GM19463 (cell line): ENCODE results near the gene TRIM62.
"Not testable (repeated sequence)": the region's sequence is repeated elsewhere in the genome, so short reads cannot be mapped to it uniquely, and the experiment has no call there.

Experiments used
- ATAC-seq: cut with Tn5 transposase; IDR thresholded peaks from one replicate; pipeline ENCODE4 v1.9.1; 2021; ENCODE audit warnings: mild to moderate bottlenecking, moderate library complexity; ENCODE audit not compliant: unreplicated experiment

Gene TRIM62

DNA sequence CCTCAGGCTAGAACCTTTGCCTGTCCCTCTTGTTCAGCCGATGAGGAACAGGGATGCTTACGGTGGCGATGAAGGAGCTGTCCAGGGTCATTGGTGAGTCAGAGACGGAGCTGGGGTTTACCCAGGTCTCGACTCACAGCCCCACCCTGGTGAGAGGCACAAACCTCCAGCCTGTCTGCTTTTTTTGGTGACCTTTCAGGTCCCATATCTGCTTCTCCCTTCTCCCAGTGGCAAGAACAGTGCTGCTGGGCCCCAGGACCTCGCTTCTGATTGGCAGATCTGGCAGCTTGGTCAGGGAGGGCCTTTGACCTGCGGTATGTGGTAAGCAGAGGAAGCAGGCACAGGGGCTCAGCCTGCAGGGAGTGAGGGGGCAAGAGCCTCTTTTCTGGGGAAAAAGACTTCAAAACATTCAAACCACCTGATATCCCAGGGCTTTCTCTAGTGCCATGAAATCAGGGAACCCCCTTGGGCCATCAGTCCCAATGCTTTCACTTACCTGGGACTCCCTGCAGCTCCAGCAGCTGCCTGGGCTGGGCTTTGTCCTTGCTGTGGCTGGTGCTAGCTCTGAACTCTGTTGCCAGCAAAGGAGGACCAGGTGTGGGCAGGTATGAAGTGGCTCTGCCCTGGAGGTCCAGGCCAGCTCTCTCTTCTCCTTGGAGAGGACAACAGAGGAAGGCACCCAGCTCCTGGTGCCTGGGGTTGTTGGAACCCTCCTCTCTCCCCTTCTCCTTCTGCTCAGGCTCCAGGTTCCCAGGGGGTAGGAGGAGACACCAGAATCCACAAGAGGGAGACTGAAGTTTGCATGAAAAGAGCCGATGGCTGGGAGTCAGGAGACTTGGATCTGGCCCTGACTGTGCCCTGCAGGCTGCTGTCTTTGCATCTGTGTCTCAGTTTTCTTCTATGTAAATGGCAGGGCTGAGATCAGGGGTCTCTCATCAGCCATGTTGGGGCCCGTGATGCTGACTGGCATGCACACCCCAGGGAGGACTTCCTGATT lies 41.4 kb downstream of the TRIM62 start:
- ATAC-seq = no peak

DNA sequence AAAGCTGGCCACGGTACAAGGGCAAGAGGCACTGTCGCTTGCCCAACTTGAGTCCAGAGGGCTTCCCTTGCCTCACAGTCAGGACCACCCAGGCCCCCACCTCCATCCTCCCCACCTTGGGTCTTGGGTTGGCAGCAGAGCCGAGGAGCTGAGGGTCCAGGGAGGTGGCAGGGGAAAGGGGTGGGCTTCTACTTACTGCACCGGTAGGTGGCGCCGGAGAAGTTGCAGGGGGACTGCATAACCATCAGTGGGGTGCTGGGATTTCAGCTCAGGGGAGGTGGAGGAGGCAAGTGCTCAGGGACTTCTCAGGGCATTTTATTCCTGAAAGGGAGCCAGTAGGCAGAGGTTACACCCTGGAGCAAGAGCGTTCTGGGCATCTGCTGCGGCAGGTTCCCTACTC lies 44.0 kb downstream of the TRIM62 start:
- no peak for ATAC-seq

GRCh38 chr1:33136041-33136440 lies 45.8 kb downstream of the TRIM62 start:
- ATAC-seq = not testable (repeated sequence)

DNA sequence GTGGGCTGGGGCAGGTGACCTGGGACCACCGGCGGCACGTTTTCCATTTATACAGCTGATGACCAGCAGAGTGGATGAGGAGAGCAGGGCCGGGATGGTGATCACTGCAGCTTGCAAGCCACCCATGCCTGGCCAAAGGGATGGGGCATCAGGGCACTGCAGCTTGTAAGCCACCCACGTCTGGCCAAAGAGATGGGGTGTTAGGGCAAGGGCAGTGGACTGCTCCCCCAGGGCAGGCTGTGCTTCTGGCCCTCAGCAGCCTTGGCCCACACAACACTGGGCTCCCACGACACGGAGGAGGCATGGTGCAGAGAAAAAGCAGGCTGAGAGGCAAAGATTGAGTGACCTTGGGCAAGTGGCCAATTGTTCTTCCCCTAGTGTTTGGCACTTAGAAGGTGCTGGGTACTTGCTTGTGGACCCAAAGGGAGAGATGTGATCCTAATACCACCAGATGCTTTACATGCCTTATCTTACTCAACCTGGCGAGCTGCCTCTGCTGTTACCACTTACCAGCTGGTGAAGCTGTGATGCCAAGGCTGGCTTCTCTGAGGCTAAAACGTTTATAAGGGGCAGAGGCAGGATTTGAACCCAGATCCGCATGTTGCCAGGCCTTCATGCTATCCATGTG lies 48.3 kb downstream of the TRIM62 start:
- no peak for ATAC-seq

GRCh38 chr1:33132549-33132948 lies 49.3 kb downstream of the TRIM62 start:
- ATAC-seq = no peak

DNA sequence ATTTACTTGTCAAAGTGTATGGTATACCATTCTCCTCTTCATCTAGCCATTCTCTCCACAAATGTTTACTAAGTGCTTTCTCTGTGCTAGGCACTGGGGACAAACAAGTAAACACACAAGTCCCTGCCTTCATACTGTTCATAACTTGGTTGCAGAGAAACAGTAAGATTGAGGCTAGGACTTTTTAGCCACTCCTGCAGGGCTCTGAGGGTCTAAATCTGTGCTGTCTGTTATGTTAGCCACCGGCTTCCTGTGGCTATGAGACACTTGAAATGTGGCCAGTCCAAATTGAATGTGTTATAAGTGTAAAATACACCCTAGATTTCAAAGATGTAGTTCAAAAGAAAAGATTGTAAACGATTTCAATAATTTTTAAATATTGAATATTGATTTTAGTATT lies 50.7 kb downstream of the TRIM62 start:
- ATAC-seq = no peak

GRCh38 chr1:33130297-33130696 lies 51.5 kb downstream of the TRIM62 start:
- no peak for ATAC-seq

GRCh38 chr1:33128781-33129180 lies 53.1 kb downstream of the TRIM62 start:
- ATAC-seq = no peak

DNA sequence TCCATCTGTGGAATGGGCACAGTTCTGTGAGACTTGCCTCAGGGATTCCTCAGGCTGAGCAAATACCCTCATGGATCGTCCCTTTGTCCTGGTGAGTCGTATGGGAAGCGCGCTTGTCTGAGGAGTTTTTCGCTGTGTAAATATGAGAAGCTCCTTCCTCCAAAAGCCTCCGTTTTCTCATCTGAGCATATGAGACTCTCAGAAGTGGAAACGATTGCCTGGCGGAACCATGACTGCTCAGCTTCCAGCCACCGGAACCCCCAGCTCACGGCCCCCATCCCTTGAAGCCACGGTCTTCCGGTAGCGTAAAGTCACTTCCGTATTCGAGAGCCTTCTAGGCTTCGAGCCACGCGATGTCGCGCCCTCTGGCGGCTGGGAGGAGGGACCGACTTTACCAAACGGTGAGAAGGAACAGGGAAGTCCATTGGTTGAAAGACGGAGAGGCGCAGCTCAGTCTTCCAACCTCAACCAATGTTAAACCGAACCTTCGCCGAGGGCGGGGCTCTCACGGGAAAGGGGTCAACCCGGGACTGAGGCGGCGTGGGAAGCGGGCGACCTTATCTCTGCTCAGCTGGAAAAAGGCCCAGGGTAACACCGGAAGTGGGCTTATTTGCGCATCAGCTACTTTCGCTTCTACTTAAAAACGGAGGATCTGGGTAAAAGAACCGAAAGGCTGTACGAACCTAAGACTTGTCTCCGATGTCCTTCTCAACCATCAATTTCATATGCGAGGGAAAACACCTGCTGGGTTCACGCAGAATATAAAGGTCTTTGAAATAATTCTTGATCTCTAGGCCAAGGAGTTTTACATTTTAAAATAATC lies 54.6 kb downstream of the TRIM62 start:
- peak; percentile 92 for ATAC-seq

GRCh38 chr1:33126411-33127000 lies 55.3 kb downstream of the TRIM62 start:
- ATAC-seq = no peak

- not testable (repeated sequence) for ATAC-seq
These were observed 57.2 kb downstream of the TRIM62 start for GRCh38 chr1:33124647-33125046.

GRCh38 chr1:33123266-33123665 lies 58.6 kb downstream of the TRIM62 start:
- no peak for ATAC-seq

DNA sequence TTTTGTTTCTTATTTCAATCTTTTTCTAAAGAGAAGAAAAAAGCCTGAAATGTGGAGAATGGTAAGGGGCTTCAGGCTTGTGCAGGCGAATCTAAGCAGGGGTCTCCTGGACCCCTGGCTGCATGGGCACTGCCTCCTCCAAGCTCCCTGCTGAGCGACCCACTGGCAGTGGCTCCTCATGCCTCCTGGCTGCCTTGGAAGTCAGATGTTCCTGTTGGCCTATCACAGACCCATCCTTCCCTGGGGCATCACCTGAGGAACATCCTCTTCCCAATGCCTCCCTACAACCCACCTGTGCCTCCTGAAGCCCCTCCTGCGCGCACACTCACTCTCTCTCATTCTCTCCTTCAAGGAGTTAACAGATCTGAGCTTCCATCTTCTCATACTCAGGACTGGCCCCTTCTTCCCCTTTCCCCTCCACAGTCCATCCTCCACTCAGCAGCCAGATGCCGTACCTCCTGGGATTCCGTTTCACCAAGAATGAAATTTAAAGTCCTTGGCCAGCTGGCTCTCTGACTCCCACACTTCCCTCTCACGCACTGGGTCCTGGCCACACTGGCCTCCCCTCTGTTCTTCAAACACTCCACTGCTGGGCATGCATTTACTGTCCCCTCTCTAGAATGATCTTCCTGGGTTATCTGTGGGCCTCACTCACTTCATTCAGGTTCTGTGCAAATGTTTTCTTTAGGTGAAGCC lies 59.2 kb downstream of the TRIM62 start:
- ATAC-seq = no peak

GRCh38 chr1:33121728-33122127 lies 60.1 kb downstream of the TRIM62 start:
- ATAC-seq = no peak

DNA sequence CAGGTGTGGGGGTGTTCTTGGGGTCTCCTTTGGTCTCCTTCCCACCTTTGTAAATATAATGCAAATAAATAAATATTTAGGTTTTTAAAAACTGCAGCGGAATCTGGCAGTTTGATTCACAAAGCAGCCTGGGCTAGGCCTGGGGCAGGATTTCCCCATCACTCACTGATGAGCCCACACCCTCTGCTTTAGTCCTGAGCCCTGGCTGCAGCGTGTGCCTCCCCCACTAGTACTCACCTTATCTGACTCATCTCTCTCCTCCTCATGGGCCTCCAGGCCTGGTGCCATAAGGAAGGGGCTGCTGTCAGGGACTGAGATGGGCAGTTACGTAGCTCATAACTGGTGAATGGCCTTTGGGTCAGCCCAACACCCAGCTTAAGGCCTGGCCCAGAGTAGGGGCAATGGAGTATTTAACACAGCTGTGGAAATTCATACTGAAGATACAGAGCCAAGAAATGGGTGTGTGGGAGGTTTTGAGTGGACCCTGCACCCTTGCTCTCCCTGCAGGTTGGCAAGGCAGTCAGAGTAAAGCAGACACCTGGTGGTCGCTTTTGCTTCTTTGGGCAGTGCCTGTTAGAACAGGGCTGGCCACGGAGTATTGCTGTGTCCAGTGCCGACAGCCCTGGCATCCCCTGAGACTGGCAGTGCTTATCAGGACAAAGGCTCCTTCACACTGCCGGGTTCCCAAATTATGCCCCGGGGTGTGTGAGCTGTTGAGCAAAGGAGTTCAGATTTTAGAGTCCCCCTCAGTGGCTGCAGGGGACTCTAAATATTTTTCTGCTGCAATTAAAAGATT lies 61.2 kb downstream of the TRIM62 start:
- ATAC-seq = no peak

DNA sequence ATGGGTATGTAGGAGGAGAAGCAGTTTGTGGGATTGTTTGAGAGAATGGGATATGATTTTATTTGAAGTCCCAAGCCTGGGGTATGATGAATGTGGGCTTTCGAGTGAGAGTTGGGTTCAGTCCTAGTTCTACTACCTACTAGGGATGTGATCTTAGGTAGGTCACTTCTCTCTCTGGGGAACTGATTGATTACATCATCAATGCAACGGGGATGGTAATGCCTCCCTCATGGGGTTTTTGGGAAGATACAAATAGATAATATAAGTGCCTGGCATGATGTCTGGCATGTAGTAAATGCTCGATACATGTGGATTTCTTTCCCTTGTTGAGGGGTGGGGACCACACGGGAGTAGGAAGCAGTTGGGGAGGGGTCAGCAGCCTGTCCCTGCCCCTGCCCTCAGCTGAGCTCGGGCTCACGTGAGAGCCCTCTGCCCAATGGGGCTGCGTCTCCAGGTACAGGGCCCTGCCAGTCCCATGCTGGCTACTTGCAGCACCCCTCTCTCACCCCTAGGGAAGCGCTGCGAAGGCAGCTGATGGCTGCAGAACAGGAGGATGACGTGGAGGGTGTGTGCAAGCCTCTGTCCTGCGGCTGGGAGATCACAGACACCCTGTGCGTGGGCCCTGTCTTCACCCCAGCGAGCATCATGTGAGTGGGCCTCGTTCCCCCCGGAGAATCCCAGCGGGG lies 62.2 kb downstream of the TRIM62 start:
- no peak for ATAC-seq

GRCh38 chr1:33119050-33119449 lies 62.8 kb downstream of the TRIM62 start:
- ATAC-seq = no peak

- no peak for ATAC-seq
These were observed 63.6 kb downstream of the TRIM62 start for GRCh38 chr1:33118274-33118673.
